Testis (tissue), 2 donors: ENCODE measurements around the gene HSD3B2.

ENCODE experiments used
- CTCF ChIP-seq, 3 experiments: fragments of 450-650 bp in 2 of 3; fragments of 200-600 bp in 1 of 3; sonication (generic) in 1 of 3; IDR thresholded peaks; one replicate each; pipeline ENCODE4 v1.5.1; 2016 to 2019; ENCODE audit warnings: antibody characterized with exemption in 3 of 3, mild to moderate bottlenecking in 2 of 3, moderate library complexity in 1 of 3
- POLR2A ChIP-seq: fragments of 450-650 bp; IDR thresholded peaks from one replicate; pipeline ENCODE4 v1.6.1; 2017; ENCODE audit warnings: antibody characterized with exemption, mild to moderate bottlenecking, moderate library complexity

- TF ChIP-seq CTCF (IDR thresholded peaks at IDR 0.05) (no peak), POLR2A (no peak)
Measured at GRCh38 chr1:119452091-119452490, 37.1 kb downstream of the HSD3B2 start.
